ENCODE data around the gene LTK.
"Not testable (repeated sequence)": the region's sequence is repeated elsewhere in the genome, so short reads cannot be mapped to it uniquely, and the experiment has no call there.

Gene LTK

GRCh38 chr15:41474436-41474835 lies 39.2 kb downstream of the LTK start:
- DNase-seq (ENCODE audit: low read depth in 1 of 2, low spot score in 1 of 2), result no peak
- TF ChIP-seq POLR2AphosphoS5 (IDR thresholded peaks at IDR 0.05; ENCODE audit: low read depth) (no peak), GABPA (IDR thresholded peaks at IDR 0.05; ENCODE audit: low read depth) (no peak), SPI1 (IDR thresholded peaks at IDR 0.05; ENCODE audit: borderline replicate concordance, low read depth) (no peak), CTCF (IDR thresholded peaks at IDR 0.05; ENCODE audit: insufficient read depth, low read length) (no peak), REST (IDR thresholded peaks at IDR 0.05; ENCODE audit: insufficient replicate concordance, low read depth) (no peak)
- no peaks in the 10 kb centered on the region for H3K27me3 ChIP-seq (ENCODE audit: insufficient read depth, poor library complexity, severe bottlenecking)
- no peak overlapping the region for H3K27ac ChIP-seq (replicated peaks)
- H3K4me3 ChIP-seq (replicated peaks; ENCODE audit: insufficient read depth, low read length), result no peak overlapping the region

GRCh38 chr15:41473418-41473817 lies 40.2 kb downstream of the LTK start:
- TF ChIP-seq CTCF (IDR thresholded peaks at IDR 0.05; ENCODE audit: insufficient read depth, low read length) (no peak), POLR2AphosphoS5 (IDR thresholded peaks at IDR 0.05; ENCODE audit: low read depth) (no peak), GABPA (IDR thresholded peaks at IDR 0.05; ENCODE audit: low read depth) (no peak), SPI1 (IDR thresholded peaks at IDR 0.05; ENCODE audit: borderline replicate concordance, low read depth) (no peak), REST (IDR thresholded peaks at IDR 0.05; ENCODE audit: insufficient replicate concordance, low read depth) (no peak)
- no peak for DNase-seq (ENCODE audit: low read depth in 1 of 2, low spot score in 1 of 2)
- H3K27me3 ChIP-seq (ENCODE audit: insufficient read depth, poor library complexity, severe bottlenecking), result no peaks in the 10 kb centered on the region

GRCh38 chr15:41469644-41470043 lies 44.0 kb downstream of the LTK start:
- H3K27ac ChIP-seq (replicated peaks); H3K4me3 ChIP-seq (replicated peaks; ENCODE audit: insufficient read depth, low read length); H3K27me3 ChIP-seq (ENCODE audit: insufficient read depth, poor library complexity, severe bottlenecking); DNase-seq (ENCODE audit: low read depth in 1 of 2, low spot score in 1 of 2): not testable (repeated sequence)

More at GRCh38 chr15:41473418-41473817, 40.2 kb downstream of the LTK start:
- Histone ChIP-seq H3K4me3 (replicated peaks; ENCODE audit: insufficient read depth, low read length) (no peak overlapping the region), H3K27ac (replicated peaks) (no peak overlapping the region)

- DNase-seq (ENCODE audit: low read depth in 1 of 2, low spot score in 1 of 2), result no peak
- no peak overlapping the region for H3K27ac ChIP-seq (replicated peaks)
- no peaks in the 10 kb centered on the region for H3K27me3 ChIP-seq (ENCODE audit: insufficient read depth, poor library complexity, severe bottlenecking)
- no peak overlapping the region for H3K4me3 ChIP-seq (replicated peaks; ENCODE audit: insufficient read depth, low read length)
- no peak for TF ChIP-seq SPI1 (IDR thresholded peaks at IDR 0.05; ENCODE audit: borderline replicate concordance, low read depth)
- TF ChIP-seq CTCF (IDR thresholded peaks at IDR 0.05; ENCODE audit: insufficient read depth, low read length), result no peak
- no peak for TF ChIP-seq POLR2AphosphoS5 (IDR thresholded peaks at IDR 0.05; ENCODE audit: low read depth)
- no peak for TF ChIP-seq REST (IDR thresholded peaks at IDR 0.05; ENCODE audit: insufficient replicate concordance, low read depth)
- no peak for TF ChIP-seq GABPA (IDR thresholded peaks at IDR 0.05; ENCODE audit: low read depth)
Measured at GRCh38 chr15:41466711-41467110, 46.9 kb downstream of the LTK start.
